WI38 (cell line): ENCODE results near the gene TXNRD1.
"Not testable (repeated sequence)": the region's sequence is repeated elsewhere in the genome, so short reads cannot be mapped to it uniquely, and the experiment has no call there.

Source experiments
- H3K4me3 ChIP-seq: 2 replicates; pipeline ENCODE4 v1.5.1; 2011; ENCODE audit warnings: low read depth, mild to moderate bottlenecking, control low read depth, low read length
- CTCF ChIP-seq: IDR thresholded peaks from 2 replicates; pipeline ENCODE4 v1.5.1; 2012; ENCODE audit warnings: low read depth, mild to moderate bottlenecking, control low read depth, low read length

TXNRD1 gene

DNA sequence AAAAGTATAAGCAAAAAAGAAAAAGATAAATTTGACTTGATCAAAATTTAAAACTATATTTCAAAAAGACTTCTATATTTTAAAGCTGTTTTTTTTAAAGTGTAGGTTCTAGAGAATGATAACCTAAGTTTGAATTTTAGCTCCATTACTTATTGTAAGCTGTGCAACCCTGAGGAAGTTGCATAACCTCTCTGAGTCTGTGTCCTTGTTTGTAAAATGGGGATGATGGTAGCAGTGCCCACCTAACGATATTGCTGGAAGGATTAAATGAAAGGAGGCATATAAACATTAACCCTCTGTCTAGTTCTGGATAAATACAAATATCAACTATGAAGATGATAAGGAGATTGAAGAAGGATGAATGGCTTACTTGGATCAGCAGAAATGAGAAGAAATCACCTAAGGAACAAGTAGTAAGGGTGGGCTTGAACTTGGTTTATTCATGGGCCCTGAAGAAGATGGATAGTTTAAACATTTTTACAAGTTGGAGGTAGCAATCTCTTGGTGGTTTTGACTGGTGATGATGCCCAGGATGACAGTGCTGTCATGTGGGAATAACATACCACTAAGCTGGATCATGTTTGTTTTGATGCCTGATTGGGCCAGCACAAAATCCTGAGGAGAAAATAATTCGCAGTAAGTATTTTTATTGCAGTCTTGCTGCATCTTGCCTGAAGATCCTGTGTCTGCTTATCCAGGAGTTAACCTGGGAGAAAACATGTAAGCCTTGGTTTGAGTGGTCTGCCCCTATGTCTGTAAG lies 35.0 kb downstream of the TXNRD1 start:
- no peak for TF ChIP-seq CTCF

GRCh38 chr12:104257913-104258472 lies 42.4 kb downstream of the TXNRD1 start:
- H3K4me3 ChIP-seq, result no peak overlapping the region
- TF ChIP-seq CTCF, result no peak

More for the DNA sequence above, 35.0 kb downstream of the TXNRD1 start:
- H3K4me3 ChIP-seq, result no peak overlapping the region

DNA sequence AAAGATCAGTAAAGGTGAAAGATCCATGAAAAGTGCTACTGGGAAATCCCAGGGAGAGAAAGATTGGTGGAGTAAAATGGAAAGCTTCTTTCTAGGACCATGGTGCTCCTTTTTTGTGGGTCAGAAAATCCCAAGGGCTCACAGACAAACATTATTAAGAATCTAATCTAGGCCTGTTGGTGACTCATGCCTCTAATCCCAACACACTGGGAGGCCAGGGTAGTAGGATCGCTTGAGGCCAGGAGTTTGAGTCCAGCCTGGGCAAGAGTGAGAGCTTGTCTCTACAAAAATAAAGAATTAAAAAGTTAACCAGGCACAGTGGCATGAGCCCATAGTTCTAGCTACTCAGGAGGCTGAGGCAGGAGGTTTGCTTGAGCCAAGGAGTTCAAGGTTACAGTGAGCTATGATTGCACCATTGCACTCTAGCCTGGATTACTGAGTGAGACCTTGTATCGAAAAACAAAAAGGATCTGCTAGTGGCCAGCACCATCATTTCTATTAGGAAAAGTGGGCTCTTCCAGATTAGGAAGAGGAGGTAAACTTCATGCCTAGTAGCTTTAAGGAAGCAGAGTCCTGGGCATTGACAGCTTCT lies 43.0 kb downstream of the TXNRD1 start:
- H3K4me3 ChIP-seq, result no peak overlapping the region
- no peak for TF ChIP-seq CTCF

DNA sequence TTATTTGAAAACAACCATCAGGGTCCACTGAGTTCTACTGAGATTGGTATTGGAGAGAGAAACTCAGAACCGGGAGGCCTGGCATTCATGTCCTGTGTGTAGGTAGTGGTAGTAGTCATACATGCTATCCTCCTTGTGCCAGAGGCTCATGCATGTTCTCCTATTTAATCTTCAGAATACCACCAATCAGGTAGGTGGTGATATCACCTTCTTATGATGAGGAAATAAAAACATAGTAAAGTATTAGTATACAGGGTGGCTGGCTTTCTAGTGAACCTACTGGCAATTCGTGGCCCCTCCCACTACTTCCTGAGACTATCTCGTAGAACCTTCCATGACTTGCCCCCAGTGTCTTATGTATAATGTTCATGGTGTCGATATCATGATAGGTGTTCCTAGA lies 47.4 kb downstream of the TXNRD1 start:
- TF ChIP-seq CTCF, result no peak
- no peak overlapping the region for H3K4me3 ChIP-seq

- no peak overlapping the region for H3K4me3 ChIP-seq
- no peak for TF ChIP-seq CTCF
These were observed 48.2 kb downstream of the TXNRD1 start for GRCh38 chr12:104263580-104264358.

- not testable (repeated sequence) for H3K4me3 ChIP-seq
These were observed 49.9 kb downstream of the TXNRD1 start for GRCh38 chr12:104265436-104265835.

- H3K4me3 ChIP-seq, result no peak overlapping the region
- TF ChIP-seq CTCF, result no peak
These were observed 57.4 kb downstream of the TXNRD1 start for GRCh38 chr12:104272938-104273337.
